ENCODE results near the gene CTTN. TPM values are rescaled to one million over a fixed set of nuclear protein-coding genes. Genes with fewer than 3 reads are reported as not detected.

The CTTN gene
- total RNA-seq, 1 experiment from 2014 or later, result 224 TPM

DNA sequence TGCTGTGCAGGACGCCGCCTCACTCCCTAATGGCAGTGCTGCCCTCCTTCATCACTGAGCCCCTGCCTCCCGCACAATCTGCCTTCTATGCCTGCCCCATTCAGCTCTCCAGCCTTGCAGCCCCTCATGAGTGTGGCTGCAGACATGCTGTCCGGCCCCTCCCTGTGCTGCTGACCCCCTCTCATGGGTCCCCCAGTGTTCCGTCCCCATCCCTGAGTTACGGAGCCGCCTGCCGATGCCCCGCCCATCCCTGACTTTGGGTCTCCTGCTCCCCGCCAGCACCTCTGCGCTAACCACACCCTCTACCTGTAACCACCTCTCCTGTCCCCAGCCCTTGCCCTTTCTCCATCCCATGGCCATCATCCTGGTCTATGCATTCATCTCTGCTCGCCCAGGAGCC lies 33.3 kb downstream of the CTTN start:
- H3K14ac ChIP-seq (ENCODE audit: insufficient read depth, low read length), result no peak overlapping the region
- Mint-ChIP-seq H3K27me3 (ENCODE audit: low read depth) (no peaks in the 10 kb centered on the region; the same call in 1 of the 2 replicates), H3K27ac (peak overlapping the region in 1 of 3 experiments; percentile 35; a peak in 1 of 7 replicates), H3K4me3 (no peak overlapping the region), H3K36me3 (ENCODE audit: insufficient read depth in 1 of 3, low read depth in 3 of 3) (peaks cover 48 to 94% (median 91%) of the 10 kb centered on the region in 3 experiments; a peak in 6 of 7 replicates), H3K4me1 (peaks cover 8 to 10% of the 10 kb centered on the region in 2 experiments), H3K9me3 (no peaks in the 10 kb centered on the region)
- no peak for DNase-seq
- TF ChIP-seq, protein P1, sequence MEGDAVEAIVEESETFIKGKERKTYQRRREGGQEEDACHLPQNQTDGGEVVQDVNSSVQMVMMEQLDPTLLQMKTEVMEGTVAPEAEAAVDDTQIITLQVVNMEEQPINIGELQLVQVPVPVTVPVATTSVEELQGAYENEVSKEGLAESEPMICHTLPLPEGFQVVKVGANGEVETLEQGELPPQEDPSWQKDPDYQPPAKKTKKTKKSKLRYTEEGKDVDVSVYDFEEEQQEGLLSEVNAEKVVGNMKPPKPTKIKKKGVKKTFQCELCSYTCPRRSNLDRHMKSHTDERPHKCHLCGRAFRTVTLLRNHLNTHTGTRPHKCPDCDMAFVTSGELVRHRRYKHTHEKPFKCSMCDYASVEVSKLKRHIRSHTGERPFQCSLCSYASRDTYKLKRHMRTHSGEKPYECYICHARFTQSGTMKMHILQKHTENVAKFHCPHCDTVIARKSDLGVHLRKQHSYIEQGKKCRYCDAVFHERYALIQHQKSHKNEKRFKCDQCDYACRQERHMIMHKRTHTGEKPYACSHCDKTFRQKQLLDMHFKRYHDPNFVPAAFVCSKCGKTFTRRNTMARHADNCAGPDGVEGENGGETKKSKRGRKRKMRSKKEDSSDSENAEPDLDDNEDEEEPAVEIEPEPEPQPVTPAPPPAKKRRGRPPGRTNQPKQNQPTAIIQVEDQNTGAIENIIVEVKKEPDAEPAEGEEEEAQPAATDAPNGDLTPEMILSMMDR (conservative IDR thresholded peaks at IDR 0.05), result no peak
- H2BK120ac ChIP-seq (ENCODE audit: low read depth, low read length, poor library complexity, severe bottlenecking), result no peak overlapping the region
- no peak overlapping the region for H2AFZ ChIP-seq (ENCODE audit: low read length)
- no peak overlapping the region for H3K23ac ChIP-seq (ENCODE audit: insufficient read length, low read depth, low read length)
- no peak overlapping the region for H2BK12ac ChIP-seq (ENCODE audit: insufficient read length, low read depth, low read length)
- H3K4me1 ChIP-seq (ENCODE audit: insufficient read depth, low read length), result no peaks in the 10 kb centered on the region
- no peak overlapping the region for H2AK5ac ChIP-seq (ENCODE audit: insufficient read length, low read length)
- no peaks in the 10 kb centered on the region for H3K23me2 ChIP-seq (ENCODE audit: insufficient read length, low read depth, low read length, poor library complexity, severe bottlenecking)
- no peaks in the 10 kb centered on the region for H4K20me1 ChIP-seq (ENCODE audit: control insufficient read depth, insufficient read depth, insufficient read length)
- no peak overlapping the region for H4K91ac ChIP-seq (ENCODE audit: insufficient read length, low read depth, low read length)
- H3K18ac ChIP-seq (ENCODE audit: insufficient read length, low read depth, low read length), result no peak overlapping the region
- no peak overlapping the region for H3T11ph ChIP-seq (ENCODE audit: low read length)
- no peak overlapping the region for H3K56ac ChIP-seq (ENCODE audit: insufficient read length, low read depth, low read length)
- H2BK20ac ChIP-seq (ENCODE audit: low read depth, low read length, poor library complexity, severe bottlenecking), result no peak overlapping the region
- H3K79me1 ChIP-seq (ENCODE audit: insufficient read depth, low read depth, low read length, poor library complexity, severe bottlenecking), result no peaks in the 10 kb centered on the region
- no peak overlapping the region for H3K4ac ChIP-seq (ENCODE audit: low read depth, low read length)
- H3K27me3 ChIP-seq (ENCODE audit: insufficient read depth, low read length), result no peaks in the 10 kb centered on the region
- H3K27ac ChIP-seq (ENCODE audit: insufficient read length, low read depth, low read length), result no peak overlapping the region
- H3K4me2 ChIP-seq (ENCODE audit: insufficient read depth, insufficient read length, low read length), result no peak overlapping the region
- no peaks in the 10 kb centered on the region for H3K79me2 ChIP-seq (ENCODE audit: insufficient read depth, low read length)
- H3K9me3 ChIP-seq (ENCODE audit: control insufficient read depth, low read depth, low read length), result no peaks in the 10 kb centered on the region
- H3K9ac ChIP-seq (ENCODE audit: extremely low read depth, insufficient read length, low read length), result no peak overlapping the region
- no peak overlapping the region for H2BK5ac ChIP-seq (ENCODE audit: insufficient read length, low read length)
- no peak overlapping the region for H4K5ac ChIP-seq (ENCODE audit: insufficient read length, low read depth, low read length)
- no peak overlapping the region for H4K8ac ChIP-seq (replicated peaks; ENCODE audit: insufficient read length, low read depth, low read length)
- WGBS (ENCODE audit: extremely low coverage, insufficient read length, low lambda C conversion rate), result no CpG with 5 or more reads among the region's 12 CpGs
- H2BK15ac ChIP-seq (ENCODE audit: low read depth, low read length), result no peak overlapping the region

Data from H9 (cell line).